ENCODE measurements around the gene MED12L.

MED12L gene

DNA sequence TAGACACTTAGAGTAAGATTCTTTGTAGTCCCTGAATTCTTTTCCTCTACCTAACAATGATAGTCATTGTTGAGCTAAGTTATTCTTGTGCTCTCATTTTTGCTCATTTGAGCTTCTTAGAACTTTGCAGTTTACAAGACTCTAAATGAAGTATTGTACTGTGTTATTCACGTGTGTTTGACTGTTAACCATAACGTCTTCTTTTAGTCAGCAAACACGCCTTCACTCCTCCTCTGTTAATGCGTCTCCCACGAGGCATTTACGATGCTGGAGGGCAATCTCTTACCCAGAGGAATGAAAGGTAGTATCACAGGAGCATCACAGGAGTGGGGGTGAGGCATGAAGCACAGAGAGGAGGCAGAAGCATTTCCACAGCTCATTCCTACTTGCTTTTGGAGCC lies 207.7 kb downstream of the MED12L start:
- no peak for DNase-seq (ENCODE audit: low spot score)
- TF ChIP-seq, protein P1, sequence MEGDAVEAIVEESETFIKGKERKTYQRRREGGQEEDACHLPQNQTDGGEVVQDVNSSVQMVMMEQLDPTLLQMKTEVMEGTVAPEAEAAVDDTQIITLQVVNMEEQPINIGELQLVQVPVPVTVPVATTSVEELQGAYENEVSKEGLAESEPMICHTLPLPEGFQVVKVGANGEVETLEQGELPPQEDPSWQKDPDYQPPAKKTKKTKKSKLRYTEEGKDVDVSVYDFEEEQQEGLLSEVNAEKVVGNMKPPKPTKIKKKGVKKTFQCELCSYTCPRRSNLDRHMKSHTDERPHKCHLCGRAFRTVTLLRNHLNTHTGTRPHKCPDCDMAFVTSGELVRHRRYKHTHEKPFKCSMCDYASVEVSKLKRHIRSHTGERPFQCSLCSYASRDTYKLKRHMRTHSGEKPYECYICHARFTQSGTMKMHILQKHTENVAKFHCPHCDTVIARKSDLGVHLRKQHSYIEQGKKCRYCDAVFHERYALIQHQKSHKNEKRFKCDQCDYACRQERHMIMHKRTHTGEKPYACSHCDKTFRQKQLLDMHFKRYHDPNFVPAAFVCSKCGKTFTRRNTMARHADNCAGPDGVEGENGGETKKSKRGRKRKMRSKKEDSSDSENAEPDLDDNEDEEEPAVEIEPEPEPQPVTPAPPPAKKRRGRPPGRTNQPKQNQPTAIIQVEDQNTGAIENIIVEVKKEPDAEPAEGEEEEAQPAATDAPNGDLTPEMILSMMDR (IDR thresholded peaks at IDR 0.05; ENCODE audit: extremely low read depth, insufficient read depth, missing control alignments): no peak
- in situ Hi-C loops (cut with MboI; ENCODE audit: low pct_unique_long_range_greater_than_20kb, low sequenced_read_pairs, unreplicated experiment): no loop called here

DNA sequence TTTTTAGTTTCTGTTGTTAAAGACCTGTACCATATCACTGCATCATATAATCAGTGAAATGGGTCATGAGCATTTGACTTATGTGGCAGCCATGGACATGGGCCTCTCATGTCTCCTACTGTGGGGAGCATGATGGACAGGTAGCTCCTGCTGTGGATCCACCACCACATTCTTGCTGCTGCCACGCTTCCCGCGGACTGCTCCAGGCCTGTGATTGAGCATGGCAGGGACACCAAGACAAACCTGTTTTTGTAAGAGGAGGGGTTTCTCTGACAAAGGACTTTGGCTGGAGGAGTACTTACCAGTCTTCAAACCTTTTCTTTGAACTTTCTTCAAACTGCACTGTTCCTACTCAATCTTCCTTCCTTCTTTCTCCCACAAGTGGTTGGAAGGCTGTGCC lies 210.8 kb downstream of the MED12L start:
- TF ChIP-seq, protein P1 (IDR thresholded peaks at IDR 0.05; ENCODE audit: extremely low read depth, insufficient read depth, missing control alignments): no peak
- in situ Hi-C loops (cut with MboI; ENCODE audit: low pct_unique_long_range_greater_than_20kb, low sequenced_read_pairs, unreplicated experiment): no loop called here
- no peak for DNase-seq (ENCODE audit: low spot score)

DNA sequence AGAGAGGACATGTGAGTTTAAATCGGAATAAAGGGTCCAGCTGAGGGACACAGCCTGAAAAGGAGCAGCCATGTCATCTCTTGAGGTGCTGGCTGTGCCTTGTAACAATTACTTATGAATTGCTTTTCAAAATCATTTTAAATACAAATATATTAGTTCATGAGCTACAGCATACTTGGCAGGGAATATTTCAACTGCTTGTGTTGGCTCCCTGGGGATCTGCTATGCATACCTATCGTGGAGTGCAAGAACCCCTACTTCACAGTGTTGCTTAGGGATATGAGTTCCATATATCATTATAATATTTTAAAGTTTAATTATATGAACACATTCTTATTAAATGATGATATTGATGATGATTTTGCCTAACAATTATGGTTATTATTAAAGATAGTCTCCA lies 212.0 kb downstream of the MED12L start:
- in situ Hi-C loops (cut with MboI; ENCODE audit: low pct_unique_long_range_greater_than_20kb, low sequenced_read_pairs, unreplicated experiment): no loop called here
- DNase-seq (ENCODE audit: low spot score): no peak
- TF ChIP-seq, protein P1 (IDR thresholded peaks at IDR 0.05; ENCODE audit: extremely low read depth, insufficient read depth, missing control alignments): no peak

DNA sequence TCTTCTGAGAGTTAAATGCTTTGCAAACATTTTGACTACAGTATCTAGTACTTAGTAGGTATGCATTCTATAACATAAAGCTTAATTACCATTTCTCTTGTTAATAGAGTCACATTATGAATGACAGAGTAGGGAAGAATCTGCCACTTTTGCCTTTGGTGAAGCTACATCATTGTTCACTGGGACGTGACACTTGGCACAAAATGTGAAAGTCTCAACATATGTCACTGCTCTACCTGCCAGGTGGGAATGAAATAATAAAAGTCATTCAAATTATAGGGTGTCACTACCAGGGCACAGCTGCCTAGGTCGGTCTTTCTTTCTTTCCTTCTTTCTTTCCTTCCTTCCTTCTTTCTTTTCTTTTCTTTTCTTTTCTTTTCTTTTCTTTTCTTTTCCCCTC lies 213.5 kb downstream of the MED12L start:
- TF ChIP-seq, protein P1 (IDR thresholded peaks at IDR 0.05; ENCODE audit: extremely low read depth, insufficient read depth, missing control alignments): no peak
- DNase-seq (ENCODE audit: low spot score): no peak
- in situ Hi-C loops (cut with MboI; ENCODE audit: low pct_unique_long_range_greater_than_20kb, low sequenced_read_pairs, unreplicated experiment): no loop called here

DNA sequence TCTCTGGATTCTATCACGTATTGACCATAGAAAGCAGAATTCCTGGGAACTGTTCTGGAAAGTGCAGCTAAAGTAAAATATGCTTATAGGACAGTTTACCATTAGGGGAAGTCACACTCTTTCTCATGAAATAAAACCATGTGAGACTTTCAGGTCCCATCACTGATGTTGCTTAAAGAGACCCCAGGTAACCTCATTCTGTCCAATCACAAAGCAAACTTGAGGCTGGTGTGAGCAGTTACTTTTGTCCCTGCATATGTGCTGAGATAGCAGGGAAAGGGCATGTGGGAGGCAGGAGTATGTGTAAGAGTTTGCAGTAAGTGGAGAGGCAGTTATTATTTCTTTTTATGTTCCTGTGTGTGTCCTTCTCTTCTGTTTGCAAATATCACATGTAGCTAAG lies 215.1 kb downstream of the MED12L start:
- no peak for DNase-seq (ENCODE audit: low spot score)
- TF ChIP-seq, protein P1 (IDR thresholded peaks at IDR 0.05; ENCODE audit: extremely low read depth, insufficient read depth, missing control alignments): no peak
- in situ Hi-C loops (cut with MboI; ENCODE audit: low pct_unique_long_range_greater_than_20kb, low sequenced_read_pairs, unreplicated experiment): no loop called here

DNA sequence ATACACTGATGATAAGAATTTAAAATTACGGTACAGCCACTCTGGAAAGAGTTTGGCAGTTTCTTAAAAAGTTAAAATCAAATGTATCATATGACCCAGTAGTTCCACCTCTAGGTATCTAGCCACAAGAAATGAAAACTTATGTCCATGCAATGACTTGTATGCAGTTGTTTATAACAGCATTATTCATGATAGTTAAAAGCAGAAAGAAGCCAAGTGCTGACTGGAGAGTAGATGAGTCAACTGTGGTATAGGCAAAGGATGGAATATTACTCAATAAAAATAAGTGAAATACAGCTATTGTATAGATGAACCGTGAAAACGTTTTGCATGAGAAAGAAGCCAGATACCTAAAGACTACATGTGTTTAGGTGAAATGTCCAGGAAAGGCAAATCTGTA lies 216.3 kb downstream of the MED12L start:
- in situ Hi-C loops (cut with MboI; ENCODE audit: low pct_unique_long_range_greater_than_20kb, low sequenced_read_pairs, unreplicated experiment): no loop called here
- TF ChIP-seq, protein P1 (IDR thresholded peaks at IDR 0.05; ENCODE audit: extremely low read depth, insufficient read depth, missing control alignments): no peak
- DNase-seq (ENCODE audit: low spot score): no peak

DNA sequence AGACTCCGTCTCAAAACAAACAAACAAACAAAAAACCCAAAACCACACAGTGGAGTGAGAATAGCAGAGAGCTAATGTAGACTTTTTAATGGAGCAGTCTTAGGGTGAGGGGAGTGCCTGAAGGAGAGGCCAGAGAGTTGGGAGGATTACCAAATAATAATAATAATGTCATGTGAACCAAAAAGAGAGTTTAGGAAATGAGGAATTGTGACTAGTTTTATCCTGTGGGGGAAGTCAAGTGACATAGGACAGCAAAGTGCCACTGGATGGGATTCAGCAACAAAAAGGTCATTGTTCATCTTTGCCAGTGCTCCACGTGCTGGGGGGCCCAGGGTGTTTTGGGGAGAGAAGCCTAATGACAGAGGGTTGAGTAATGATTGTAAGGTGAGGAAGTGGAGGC lies 218.3 kb downstream of the MED12L start:
- no peak for DNase-seq (ENCODE audit: low spot score)
- in situ Hi-C loops (cut with MboI; ENCODE audit: low pct_unique_long_range_greater_than_20kb, low sequenced_read_pairs, unreplicated experiment): no loop called here
- TF ChIP-seq, protein P1 (IDR thresholded peaks at IDR 0.05; ENCODE audit: extremely low read depth, insufficient read depth, missing control alignments): no peak

Data from GM13977 (cell line).